NCI-H1092 (cell line): Measurements from ENCODE around the gene RFFL.
"Not testable (repeated sequence)": the region's sequence is repeated elsewhere in the genome, so short reads cannot be mapped to it uniquely, and the experiment has no call there.

Source experiments
- DNase-seq: peaks from one replicate; lab custom pipeline; 2025; lab: John Stamatoyannopoulos, UW

RFFL gene

DNA sequence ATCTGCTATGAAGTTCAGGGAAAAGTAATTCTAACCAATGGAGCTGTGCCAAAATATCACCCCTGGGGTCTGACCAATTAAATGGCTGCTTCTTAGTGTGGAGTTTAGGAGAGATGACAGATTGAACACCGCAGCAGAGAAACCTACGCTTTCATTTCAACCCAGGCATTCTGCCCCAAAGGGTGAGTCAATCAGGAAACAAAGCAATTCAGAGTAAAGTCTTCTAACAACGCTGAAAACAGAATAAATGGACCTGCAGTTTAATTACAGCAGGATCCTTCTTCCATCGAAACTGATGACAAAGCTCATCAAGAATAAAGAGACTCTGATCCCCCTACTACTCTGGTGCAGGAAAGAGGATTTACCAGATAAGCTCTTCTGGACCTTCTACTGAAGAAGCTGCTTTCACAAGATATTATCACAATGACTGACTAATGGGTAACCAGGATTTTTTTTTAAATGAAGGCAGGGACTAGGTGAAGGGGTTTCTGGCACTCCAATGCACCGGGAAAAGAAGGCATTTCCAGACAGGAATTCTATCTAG, 16.7 kb downstream of the RFFL start:
- DNase-seq: no peak

DNA sequence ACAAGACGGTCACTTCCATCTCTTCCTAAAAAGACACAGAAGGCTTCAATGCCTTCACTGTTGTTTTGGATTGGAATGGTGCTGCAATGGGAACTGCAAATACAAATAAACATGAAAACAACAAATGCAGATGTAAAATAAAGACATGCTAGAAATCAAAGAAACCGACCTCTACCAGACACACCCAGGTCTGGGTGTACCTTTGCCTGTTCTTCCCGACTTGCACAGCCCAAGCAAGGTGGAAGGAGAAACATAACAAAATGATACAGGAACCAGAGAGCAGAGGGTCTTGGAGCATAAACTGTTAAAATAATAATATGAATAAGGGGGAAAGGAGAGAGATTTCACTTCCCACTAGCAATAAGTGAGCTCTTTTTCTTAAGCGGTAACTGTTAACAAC, 17.3 kb downstream of the RFFL start:
- DNase-seq: no peak

DNA sequence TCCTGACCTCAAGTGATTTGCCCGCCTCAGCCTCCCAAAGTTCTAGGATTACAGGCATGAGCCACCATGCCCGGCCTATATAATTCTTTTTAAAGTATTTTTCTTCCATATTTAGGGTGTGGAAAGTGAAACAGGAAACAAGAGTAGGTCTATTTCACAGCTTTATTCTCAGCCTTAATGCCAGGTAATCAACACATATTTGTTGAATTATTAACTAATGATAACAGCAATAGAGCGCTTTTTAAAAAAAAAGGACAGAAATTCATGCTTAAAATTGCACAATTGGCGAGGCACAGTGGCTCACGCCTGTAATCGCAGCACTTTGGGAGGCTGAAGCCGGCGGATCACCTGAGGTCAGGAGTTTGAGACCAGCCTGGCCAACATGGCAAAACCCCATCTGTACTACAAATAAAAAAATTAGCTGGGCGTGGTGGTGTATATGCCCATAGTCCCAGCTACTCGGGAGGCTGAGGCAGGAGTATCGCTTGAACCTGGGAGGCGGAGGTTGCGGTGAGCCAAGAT, 18.0 kb downstream of the RFFL start:
- not testable (repeated sequence) for DNase-seq

DNA sequence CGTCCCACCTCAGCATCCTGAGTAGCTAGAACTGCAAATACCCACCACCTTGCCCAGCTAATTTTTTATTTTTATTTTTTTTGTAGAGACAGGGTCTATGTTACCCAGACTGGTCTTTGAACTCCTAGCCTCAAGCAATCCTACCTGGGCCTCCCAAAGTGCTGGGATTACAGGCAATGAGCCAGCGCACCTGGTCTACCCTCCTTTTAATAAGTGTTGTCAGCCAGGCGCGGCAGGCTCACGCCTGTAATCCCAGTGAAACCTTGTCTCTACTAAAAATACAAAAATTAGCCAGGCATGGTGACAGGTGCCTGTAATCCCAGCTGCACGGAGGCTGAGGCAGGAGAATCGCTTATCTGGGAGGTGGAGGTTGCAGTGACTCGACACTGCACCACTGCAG, 19.3 kb downstream of the RFFL start:
- no peak for DNase-seq

DNA sequence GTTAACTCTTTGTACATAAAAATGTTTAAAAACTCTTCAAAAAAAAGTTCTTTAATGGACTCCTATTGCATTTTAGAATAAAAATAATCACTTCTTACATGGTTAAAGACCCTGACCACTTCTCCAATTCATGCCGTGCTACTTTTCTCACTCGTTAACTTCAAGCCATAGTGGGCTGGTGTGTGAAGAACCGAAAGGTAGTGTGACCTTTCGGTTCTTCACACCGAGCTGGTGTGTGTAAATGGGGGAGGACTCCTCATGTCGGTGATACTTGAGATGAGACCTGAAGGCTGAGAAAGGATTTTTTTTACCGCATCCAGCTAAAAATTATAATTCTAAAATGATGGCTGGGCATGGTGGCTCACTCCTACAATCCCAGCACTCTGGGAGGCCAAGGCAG, 22.1 kb downstream of the RFFL start:
- DNase-seq: no peak

DNA sequence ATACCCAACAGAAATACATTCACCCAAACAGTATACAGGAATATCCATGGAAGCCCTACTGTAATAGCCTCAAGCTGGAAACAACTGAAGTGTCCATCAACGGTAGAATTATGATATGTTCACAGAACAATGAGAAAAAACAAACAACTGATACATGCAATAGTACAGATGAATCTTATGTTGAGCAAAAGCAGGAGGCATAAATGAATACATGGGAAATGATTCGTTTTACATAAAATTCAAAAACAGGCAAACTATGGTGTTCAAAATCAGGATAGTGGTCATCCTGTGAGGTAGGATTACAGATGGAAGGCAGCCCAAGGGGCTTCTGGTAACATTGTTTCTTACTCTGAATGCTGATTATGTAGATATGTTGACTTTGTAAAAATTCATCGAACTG, 25.1 kb downstream of the RFFL start:
- DNase-seq: no peak

DNA sequence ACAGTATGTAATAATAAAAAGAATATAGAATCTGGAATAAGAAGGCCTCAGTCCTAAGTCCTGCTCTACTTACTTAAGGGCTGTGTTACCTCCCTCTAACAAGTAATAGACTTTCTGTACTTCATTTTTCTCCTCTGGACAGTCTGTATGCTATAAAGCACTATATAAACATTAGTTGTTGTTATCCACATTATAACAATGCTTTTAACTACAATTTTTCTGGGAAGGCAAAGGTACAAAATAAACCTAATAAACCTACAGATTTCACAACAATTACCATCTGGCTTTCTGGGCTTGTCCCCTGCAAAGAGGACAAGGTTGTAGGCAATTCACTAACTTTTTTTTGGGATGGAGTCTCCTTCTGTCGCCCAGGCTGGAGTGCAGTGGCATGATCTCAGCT, 32.7 kb downstream of the RFFL start:
- DNase-seq: no peak

DNA sequence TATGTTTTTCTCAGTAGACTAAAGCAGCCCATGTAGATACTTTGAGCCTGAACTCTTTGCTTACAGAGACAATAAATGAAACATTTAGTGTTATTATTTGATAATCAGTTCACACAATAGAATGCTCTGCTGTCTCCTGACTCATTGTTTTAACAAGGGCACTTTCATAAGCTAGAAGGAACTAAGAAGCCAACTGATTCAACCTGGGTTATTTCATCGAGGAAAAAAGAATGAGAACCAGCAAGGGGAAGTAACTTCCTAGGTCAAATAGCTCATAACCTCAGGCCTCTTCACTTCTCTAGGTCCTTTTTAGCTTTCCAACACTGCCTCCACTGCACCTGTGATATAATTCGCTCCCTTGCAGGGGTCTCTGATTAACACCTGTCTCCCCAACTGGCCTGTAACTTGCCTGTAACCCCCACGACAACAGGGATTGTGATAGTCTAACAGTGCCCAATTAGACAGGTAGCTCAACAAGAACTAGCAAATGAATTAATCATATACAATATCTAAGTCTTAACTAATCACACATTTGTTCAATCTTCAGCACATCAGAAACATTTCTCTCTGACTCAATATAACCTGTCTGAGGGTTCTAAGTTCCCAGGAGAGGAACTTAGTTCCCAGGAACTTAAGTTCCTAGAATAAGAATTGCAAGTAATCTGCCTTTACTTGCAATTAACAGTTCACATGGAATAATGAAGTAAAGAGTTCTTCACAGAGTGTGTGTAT, 34.8 kb downstream of the RFFL start:
- DNase-seq: no peak

DNA sequence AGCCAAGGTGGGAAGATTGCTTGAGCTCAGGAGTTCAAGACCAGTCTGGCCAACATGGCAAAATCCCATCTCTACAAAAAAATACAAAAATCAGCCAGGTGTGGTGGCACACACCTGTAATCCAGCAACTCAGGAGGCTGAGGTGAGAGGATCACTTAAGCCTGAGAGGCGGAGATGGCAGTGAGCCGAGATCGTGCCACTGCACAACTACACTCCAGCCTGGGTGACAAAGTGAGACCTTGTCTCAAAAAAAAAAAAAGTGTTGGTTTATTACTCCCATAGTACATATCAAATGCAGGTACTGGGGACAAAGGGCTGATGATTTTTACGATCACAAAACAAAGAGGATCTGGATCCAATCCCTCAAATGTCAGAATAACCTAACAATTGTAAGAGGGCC, 35.4 kb downstream of the RFFL start:
- not testable (repeated sequence) for DNase-seq

DNA sequence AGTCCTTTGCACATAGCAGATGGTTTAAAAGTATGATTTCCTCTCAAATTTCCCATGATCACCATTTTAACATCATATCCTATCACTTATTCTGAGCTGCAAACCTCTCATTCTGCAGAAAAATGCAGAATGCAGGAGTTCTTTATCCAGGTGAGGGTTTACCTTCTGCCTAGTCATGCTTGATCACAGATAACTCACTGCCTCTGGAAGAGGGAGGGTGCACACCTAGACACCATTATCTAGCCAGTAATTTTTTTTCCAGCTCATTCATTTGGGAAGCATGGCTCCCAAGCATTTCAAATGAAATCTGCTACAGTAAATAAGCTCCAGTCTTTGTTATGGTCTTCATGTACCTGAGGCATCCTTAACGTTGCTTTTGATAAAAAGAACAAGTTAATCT, 38.0 kb downstream of the RFFL start:
- no peak for DNase-seq

DNA sequence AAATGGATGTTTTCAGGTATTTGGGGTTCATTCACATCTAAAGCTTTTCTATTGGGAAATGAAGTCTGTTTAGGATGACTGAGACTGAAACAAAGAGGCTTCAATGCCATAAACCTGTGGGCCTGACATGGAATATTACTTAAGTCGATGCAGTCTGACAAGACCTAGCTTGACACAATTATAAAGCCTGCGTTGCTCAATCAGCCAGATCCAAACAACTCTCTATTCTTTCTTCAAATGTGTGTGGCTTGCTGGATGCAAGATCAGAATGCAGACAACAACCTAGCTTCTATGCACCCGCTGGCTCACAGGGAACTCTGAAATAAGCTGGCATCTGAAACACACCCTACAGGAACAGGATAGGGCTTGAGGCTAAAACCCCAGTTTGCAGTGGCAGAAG, 40.0 kb downstream of the RFFL start:
- no peak for DNase-seq

DNA sequence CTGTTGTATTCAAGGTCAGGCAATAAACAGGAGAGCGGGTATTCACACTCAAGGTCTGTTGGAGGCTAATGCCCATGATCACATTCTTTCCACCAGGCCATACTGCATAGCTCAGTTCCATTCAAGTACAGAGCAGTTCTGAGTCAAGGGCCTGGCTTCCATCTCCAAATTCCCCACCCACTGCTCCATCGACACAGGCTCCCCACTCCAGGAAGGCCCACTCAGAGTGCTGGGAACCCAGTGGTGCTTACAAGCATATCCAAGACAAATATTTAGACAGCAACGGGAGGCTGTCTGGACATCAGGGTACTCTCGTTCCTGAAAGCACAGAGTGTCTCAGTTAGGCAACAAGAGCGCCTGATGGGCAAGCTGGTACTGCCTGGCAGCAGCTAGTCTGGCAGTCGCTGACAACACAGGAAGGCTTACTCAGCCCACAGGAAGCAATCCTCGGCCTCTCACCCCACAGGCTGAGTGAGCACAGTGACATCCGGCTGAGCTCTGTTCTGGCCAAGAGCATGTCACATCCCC, 40.9 kb downstream of the RFFL start:
- DNase-seq: peak; percentile 84

DNA sequence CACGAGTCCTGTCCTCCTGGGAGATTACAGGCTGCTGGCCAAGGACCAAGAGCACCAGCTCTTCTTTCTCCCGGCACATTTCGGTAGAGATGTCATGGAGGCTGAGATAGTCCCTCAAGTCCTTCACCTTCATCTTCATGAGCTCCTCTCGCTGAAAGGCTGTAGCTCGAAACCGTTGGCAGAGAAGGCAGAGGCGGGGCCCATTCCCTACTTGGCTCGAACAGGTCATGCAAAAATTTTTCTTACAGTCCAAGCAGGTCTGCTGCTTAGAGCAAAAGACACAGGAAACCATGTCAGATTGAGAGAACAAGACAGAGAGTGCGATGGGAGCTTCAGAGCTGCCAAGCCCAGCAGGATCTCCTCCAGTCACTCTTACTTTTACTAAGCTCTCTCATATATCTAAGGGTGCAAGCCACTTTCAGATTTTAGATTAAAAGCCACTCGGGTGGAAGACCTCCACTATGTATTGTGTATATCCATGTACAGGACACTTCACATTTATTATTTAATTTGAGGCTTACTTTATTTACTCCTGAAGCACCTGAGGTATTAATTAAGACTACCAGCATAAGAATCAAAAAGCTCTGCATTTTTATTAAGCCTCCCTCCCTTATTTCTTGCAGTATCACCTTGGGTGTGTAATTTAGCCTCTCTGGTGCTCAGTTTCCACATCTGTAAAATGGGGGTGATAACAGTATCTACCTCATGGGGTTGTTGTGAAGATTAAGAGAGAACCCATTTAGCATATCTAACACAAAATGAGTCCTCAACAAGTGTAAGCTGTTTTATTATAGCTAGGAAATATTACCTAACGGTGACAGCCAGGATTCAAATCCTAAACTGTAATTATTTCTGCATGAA, 41.8 kb downstream of the RFFL start:
- DNase-seq: no peak

DNA sequence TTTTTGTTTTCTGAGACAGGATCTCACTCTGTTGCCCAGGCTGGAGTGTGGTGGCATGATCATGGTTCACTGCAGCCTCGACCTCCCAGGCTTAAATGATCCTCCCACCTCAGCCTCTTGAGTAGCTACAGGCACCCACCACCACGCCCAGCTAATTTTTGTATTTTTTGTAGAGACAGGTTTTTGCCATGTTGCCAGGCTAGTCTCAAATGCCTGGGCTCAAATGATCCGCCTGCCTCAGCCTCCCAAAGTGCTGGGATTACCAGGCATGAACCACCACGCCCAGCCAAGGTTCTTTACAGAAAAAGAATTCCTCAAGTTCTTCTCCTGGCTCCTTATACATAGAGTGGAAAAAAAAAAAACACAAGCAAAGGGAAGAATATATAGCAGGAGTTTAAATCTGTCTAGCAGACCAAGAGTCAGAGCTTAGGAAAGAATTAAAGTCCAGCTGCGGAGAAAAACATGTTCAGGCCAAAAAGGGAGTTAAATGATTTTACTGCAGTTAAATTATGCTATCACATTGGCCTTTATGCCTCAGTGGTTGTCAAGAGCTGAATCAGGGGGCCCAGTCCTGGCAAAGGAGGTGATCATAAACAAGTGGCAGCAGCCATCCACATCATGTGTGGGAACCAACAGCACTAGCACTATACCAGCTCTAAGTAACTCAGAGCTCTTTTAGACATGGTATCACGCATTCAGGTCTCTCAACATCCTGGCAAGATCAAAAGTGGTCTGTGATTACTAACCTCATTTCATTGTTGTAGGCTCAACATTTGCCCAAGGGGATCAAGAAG, 43.9 kb downstream of the RFFL start:
- DNase-seq: no peak

DNA sequence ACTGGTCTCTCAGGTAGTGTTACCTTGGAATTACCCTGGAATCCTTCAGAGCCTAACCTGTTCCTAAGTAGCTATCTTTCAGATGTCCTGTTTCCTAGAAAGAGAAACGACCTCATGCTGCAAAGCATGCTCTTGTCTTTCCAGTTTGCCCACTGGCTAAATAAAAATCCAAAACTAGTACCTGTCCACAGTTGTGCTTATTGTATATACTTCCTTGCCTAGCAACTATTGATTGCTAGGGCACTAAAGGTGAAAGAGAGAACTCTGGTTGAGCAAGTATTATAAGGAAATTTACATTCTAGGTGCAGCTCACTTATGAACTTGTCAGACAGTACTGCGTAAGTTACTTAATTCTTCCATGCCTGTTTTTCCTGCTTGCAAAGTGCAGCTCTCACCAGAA, 44.7 kb downstream of the RFFL start:
- no peak for DNase-seq

DNA sequence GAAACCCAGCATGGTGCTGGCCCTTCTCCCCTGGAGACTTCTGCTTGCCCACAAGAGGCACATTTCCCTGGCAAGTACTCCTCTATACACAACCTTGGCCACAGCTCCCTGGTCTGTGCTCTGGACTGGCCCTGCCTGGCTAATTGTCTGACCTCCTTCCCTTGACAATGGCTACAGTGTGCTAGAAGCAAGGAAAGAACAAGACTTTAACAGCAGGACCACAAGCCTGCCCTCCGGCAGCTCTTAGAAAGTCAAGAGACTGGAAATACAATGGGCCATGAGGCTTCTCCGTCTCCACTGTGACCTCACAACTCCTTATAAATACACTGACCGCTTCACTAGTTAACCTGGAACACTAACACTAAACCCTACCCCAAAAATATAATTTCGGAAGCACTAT, 46.5 kb downstream of the RFFL start:
- no peak for DNase-seq

DNA sequence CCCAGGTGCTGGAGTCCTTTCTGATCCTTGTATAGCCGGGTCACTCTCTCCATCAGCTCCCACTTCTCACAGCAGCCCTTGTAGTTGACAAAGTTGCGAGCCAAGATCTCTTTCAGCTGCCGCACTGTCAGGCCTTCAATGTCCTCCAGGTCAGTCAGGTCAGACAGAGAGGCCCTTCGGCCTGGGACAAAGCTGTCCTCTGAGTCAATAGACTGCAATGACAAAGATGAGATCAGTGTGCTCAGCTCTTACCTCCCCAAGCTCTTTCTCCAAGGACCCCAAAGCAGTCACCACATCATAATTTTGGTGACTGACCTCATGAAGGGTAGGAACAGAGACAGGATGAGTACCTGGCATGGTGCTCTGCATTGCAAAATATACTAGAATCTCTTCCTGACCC, 47.1 kb downstream of the RFFL start:
- no peak for DNase-seq

DNA sequence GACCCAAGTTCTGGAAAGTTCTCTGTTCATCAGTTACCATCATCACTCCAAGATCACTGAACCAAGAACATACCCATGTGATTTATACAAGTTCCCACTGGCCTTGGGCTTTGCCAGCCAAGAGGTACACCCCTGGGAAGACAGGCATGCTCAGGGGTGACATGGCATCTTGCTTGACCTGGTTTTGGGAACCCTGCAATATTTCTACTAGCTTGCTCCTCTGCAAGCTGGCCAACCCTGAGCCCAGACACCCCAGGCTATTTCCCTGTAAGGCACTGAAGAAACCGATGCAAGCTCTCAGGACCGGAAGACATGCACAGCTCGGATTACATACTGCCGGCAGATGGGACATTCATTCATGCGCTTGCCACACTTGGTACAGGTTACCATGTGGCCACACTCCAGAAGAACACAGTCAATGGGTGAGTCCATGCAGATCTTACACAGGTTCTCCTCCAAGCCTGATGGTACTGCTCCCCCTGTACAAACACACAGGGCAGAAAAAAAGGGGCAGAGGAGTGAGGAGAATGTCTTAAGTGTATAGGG, 51.8 kb downstream of the RFFL start:
- no peak for DNase-seq

DNA sequence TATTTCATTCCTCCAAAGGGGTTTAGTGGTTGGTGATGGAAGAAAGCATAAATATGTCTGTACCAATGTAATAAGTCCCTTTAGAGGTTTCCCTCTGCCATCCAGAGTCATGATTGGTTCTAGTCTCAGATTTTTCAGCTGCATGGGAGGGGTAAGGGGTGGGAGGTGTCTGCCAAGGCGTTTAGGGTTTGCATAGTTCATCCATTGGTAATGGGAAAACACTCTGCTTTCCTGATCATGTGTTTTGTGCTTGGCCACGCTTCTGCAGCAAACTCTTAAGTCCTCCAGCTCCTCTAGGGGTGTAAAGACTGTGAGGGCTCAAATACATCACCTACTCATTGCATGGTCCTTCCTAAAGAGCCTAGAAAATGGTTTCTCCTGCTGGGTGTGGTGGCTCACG, 53.4 kb downstream of the RFFL start:
- no peak for DNase-seq

DNA sequence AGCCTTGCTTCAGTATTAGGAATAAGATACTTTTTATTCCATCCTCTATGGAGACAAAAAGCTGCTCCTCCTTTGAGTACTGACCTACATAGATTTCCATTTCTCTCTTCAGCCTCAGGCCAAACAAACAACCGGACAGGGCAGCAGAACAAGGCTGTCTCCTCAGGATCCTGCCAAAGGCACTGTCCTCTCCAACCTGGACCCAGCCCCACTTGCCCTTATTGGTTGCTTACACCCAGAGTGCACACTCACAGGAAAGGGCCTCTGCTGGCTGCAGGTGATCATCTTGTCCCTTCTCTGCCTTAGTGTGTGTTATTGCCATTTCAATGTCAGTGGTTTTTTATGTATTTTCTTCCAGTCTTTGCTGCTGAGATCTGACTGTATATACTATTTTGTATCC, 56.5 kb downstream of the RFFL start:
- DNase-seq: no peak

DNA sequence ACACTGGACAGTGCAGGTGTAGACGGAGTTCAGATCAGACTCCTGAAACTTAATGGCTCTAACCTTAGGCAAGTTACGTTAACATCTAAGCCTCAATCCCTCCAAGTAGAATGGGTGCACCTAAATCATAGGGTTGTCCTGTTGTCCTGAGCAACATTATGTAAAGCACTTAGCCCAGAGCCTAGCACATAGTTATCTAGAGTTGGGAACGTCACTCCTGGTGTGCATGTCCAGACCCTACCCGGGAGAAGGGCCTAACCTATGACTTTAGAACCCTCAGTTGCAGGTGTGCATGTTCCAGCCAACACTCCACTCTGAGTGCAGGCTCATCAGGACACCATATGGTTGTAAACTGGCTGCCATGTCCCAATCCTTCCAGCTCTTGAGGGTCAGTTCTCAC, 57.2 kb downstream of the RFFL start:
- DNase-seq: no peak

DNA sequence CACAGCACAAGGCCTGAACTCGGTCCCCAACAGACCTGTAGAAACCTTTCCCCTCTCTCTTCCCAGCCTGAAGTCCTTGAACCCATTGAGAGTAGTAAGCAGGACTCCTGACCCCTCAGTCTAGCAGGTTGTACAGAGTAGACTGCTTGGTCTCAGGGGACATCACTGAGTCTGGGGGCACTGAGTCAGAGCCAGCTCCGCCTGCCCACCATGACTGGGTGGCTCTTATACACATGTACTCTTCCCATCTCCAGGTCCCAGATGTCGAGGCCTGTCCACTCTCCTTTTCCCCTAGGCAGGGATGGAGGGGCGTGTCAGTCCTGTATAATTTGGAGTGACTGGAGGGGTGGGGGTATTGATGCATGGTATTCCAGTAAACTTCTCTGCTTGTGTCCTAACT, 59.7 kb downstream of the RFFL start:
- DNase-seq: no peak
